Fibroblast of lung (primary cell): ENCODE data around the gene DYRK1A.

Experiments
- EZH2 ChIP-seq: IDR thresholded peaks from 2 replicates; pipeline ENCODE4 v1.5.1; 2012; ENCODE audit warnings: low read length, control low read depth, mild to moderate bottlenecking; ENCODE audit errors: missing control alignments
- TF ChIP-seq, protein P1 (sequence below), 2 donors: IDR thresholded peaks in 1 of 2; conservative IDR thresholded peaks in 1 of 2; 1 replicate in 1 of 2; 2 replicates in 1 of 2; pipeline ENCODE4 v1.5.1; 2011 to 2012; ENCODE audit warnings: low read length in 2 of 2, control low read depth in 1 of 2, inconsistent platforms in 1 of 2, low read depth in 1 of 2, mild to moderate bottlenecking in 1 of 2

DNA sequence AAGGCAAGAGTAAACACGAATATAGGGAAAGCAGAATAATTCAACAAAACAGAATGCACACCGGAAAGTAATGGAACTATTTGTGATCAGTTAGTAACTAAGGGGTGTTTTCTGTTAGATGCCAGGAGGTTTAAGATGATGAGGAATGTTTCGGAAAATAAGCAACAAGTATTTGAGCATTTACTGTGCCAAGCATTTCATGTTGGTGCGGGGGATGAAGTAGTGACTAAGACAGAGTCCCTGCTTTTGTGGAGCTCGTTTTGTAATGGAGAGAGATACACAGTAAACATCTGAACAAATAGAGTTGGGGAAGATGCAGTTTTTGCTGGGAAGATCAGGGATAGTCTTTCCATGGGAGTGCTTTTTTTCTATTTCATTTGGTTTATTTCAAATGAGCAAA lies 78.7 kb downstream of the DYRK1A start:
- TF ChIP-seq, protein P1, sequence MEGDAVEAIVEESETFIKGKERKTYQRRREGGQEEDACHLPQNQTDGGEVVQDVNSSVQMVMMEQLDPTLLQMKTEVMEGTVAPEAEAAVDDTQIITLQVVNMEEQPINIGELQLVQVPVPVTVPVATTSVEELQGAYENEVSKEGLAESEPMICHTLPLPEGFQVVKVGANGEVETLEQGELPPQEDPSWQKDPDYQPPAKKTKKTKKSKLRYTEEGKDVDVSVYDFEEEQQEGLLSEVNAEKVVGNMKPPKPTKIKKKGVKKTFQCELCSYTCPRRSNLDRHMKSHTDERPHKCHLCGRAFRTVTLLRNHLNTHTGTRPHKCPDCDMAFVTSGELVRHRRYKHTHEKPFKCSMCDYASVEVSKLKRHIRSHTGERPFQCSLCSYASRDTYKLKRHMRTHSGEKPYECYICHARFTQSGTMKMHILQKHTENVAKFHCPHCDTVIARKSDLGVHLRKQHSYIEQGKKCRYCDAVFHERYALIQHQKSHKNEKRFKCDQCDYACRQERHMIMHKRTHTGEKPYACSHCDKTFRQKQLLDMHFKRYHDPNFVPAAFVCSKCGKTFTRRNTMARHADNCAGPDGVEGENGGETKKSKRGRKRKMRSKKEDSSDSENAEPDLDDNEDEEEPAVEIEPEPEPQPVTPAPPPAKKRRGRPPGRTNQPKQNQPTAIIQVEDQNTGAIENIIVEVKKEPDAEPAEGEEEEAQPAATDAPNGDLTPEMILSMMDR (conservative IDR thresholded peaks at IDR 0.05 in 1 of 2, IDR thresholded peaks at IDR 0.05 in 1 of 2; ENCODE audit: low read depth in 1 of 2, low read length in 2 of 2) = no peak
- TF ChIP-seq EZH2 = no peak
